GM12878 (cell line): ENCODE results near the gene REPS2.

Source experiments
- CTCF ChIP-seq, 3 experiments: IDR thresholded peaks in 2 of 3; conservative IDR thresholded peaks in 1 of 3; 2 replicates each; pipeline ENCODE4 v1.5.1; 2011; ENCODE audit warnings: low read depth in 3 of 3, low read length in 3 of 3, mild to moderate bottlenecking in 3 of 3, control low read depth in 2 of 3, moderate library complexity in 2 of 3, inconsistent platforms in 1 of 3, mixed read lengths in 1 of 3; ENCODE audit not compliant: control insufficient read depth in 2 of 3, insufficient read depth in 1 of 3; ENCODE audit errors: extremely low read depth in 1 of 3
- JUND ChIP-seq: IDR thresholded peaks from 2 replicates; pipeline ENCODE4 v1.6.1; 2012; ENCODE audit warnings: low read depth, mild to moderate bottlenecking, low read length, improper control_type of control experiment, moderate library complexity
- MAX ChIP-seq: IDR thresholded peaks from 2 replicates; pipeline ENCODE4 v1.6.1; 2012; ENCODE audit warnings: low read depth, low read length, improper control_type of control experiment
- NR2C1 ChIP-seq: fragments of 450-650 bp; IDR thresholded peaks from 2 replicates; pipeline ENCODE4 v1.6.1; 2017; ENCODE audit warnings: antibody characterized with exemption, mild to moderate bottlenecking, moderate library complexity
- POLR2AphosphoS5 ChIP-seq: IDR thresholded peaks from 2 replicates; pipeline ENCODE4 v1.6.1; 2011; ENCODE audit warnings: mild to moderate bottlenecking, low read length, inconsistent platforms
- RFX5 ChIP-seq: IDR thresholded peaks from 2 replicates; pipeline ENCODE4 v1.6.1; 2011; ENCODE audit warnings: low read depth, low read length, improper control_type of control experiment
- SREBF1 ChIP-seq: IDR thresholded peaks from 2 replicates; pipeline ENCODE4 v1.6.1; 2012; ENCODE audit warnings: mild to moderate bottlenecking, low read length

GRCh38 chrX:16966752-16967448 is 20.4 kb downstream of the REPS2 start:
- TF ChIP-seq CTCF (IDR thresholded peaks at IDR 0.05 in 2 of 3, conservative IDR thresholded peaks at IDR 0.05 in 1 of 3; ENCODE audit: control insufficient read depth in 2 of 3, extremely low read depth in 1 of 3, insufficient read depth in 1 of 3, low read depth in 3 of 3, low read length in 3 of 3) = no peak
- no peak for TF ChIP-seq POLR2AphosphoS5
- no peak for TF ChIP-seq NR2C1
- no peak for TF ChIP-seq JUND
- TF ChIP-seq RFX5 = no peak
- TF ChIP-seq SREBF1 = no peak
- no peak for TF ChIP-seq MAX
